Liver (tissue), 9 donors: ENCODE measurements around the gene CPLANE2. TPM values are rescaled to one million over a fixed set of nuclear protein-coding genes. Genes with fewer than 3 reads are reported as not detected.

Experiments used
- DNase-seq: peaks from one replicate; pipeline ENCODE4 v3.0.0-alpha.2; 2017; ENCODE audit warnings: low spot score
- H3K27ac ChIP-seq, 2 donors: one replicate each; pipeline ENCODE4 v1.7.0; 2013; ENCODE audit warnings: inconsistent platforms in 2 of 2, low read length in 2 of 2, control low read depth in 1 of 2, low read depth in 1 of 2, mild to moderate bottlenecking in 1 of 2
- H3K27me3 ChIP-seq, 4 donors: one replicate each; pipeline versions ENCODE4 v1.6.1 to v1.7.0; 2013; ENCODE audit warnings: low read length in 3 of 4, inconsistent platforms in 1 of 4, mild to moderate bottlenecking in 1 of 4, moderate library complexity in 1 of 4; ENCODE audit not compliant: control insufficient read depth in 4 of 4, insufficient read depth in 4 of 4
- H3K36me3 ChIP-seq, 4 donors: one replicate each; pipeline versions ENCODE4 v1.6.1 to v1.7.0; 2013; ENCODE audit warnings: low read length in 3 of 4, mild to moderate bottlenecking in 3 of 4, low read depth in 1 of 4, moderate library complexity in 1 of 4; ENCODE audit not compliant: control insufficient read depth in 4 of 4, insufficient read depth in 3 of 4
- H3K4me1 ChIP-seq, 4 donors: one replicate each; pipeline versions ENCODE4 v1.6.1 to v1.7.0; 2013; ENCODE audit warnings: low read length in 3 of 4, mild to moderate bottlenecking in 3 of 4, moderate library complexity in 1 of 4; ENCODE audit not compliant: control insufficient read depth in 4 of 4, insufficient read depth in 4 of 4
- H3K4me3 ChIP-seq, 3 donors: one replicate each; pipeline versions ENCODE4 v1.6.1 to v1.7.0; 2013; ENCODE audit warnings: low read length in 3 of 3, control low read depth in 1 of 3, low read depth in 1 of 3, mild to moderate bottlenecking in 1 of 3
- H3K9ac ChIP-seq, 2 donors: one replicate each; pipeline ENCODE4 v1.7.0; 2013; ENCODE audit warnings: low read length in 2 of 2, mild to moderate bottlenecking in 2 of 2, moderate library complexity in 2 of 2, control low read depth in 1 of 2, low read depth in 1 of 2
- H3K9me3 ChIP-seq, 4 donors: one replicate each; pipeline versions ENCODE4 v1.6.1 to v1.7.0; 2013; ENCODE audit warnings: low read length in 3 of 4; ENCODE audit not compliant: control insufficient read depth in 4 of 4
- CTCF ChIP-seq: fragments of 150-350 bp; IDR thresholded peaks from 2 replicates; pipeline ENCODE4 v1.5.1; 2017; ENCODE audit warnings: improper control_type of control experiment, low read depth, low read length; ENCODE audit not compliant: missing input control
- FOXA1 ChIP-seq: IDR thresholded peaks from 2 replicates; pipeline ENCODE4 v1.6.1; 2016; ENCODE audit warnings: antibody characterized with exemption
- GABPA ChIP-seq, 2 donors: IDR thresholded peaks in 1 of 2; conservative IDR thresholded peaks in 1 of 2; 2 replicates each; pipeline ENCODE4 v1.6.1; 2016; ENCODE audit warnings: antibody characterized with exemption in 2 of 2, mild to moderate bottlenecking in 1 of 2, moderate library complexity in 1 of 2
- HNF4A ChIP-seq, 2 donors: conservative IDR thresholded peaks; 2 replicates each; pipeline ENCODE4 v1.6.1; 2016; ENCODE audit warnings: antibody characterized with exemption in 2 of 2, mild to moderate bottlenecking in 2 of 2
- HNF4G ChIP-seq: IDR thresholded peaks from 2 replicates; pipeline ENCODE4 v1.6.1; 2016; ENCODE audit warnings: antibody characterized with exemption
- JUND ChIP-seq, 2 donors: IDR thresholded peaks; 2 replicates each; pipeline ENCODE4 v1.6.1; 2016; ENCODE audit warnings: antibody characterized with exemption in 2 of 2
- MAX ChIP-seq: IDR thresholded peaks from 2 replicates; pipeline ENCODE4 v1.6.1; 2016; ENCODE audit warnings: antibody characterized with exemption
- NR2F2 ChIP-seq: IDR thresholded peaks from 2 replicates; pipeline ENCODE4 v1.6.1; 2016; ENCODE audit warnings: antibody characterized with exemption
- RAD21 ChIP-seq, 2 donors: IDR thresholded peaks; 2 replicates each; pipeline ENCODE4 v1.6.1; 2016; ENCODE audit warnings: antibody characterized with exemption in 2 of 2, mild to moderate bottlenecking in 2 of 2
- REST ChIP-seq: IDR thresholded peaks from 2 replicates; pipeline ENCODE4 v1.6.1; 2016; ENCODE audit warnings: antibody characterized with exemption, mild to moderate bottlenecking
- SP1 ChIP-seq: IDR thresholded peaks from 2 replicates; pipeline ENCODE4 v1.6.1; 2018; ENCODE audit warnings: antibody characterized with exemption, mild to moderate bottlenecking
- TAF1 ChIP-seq: conservative IDR thresholded peaks from 2 replicates; pipeline ENCODE4 v1.6.1; 2016; ENCODE audit warnings: antibody characterized with exemption, mild to moderate bottlenecking
- YY1 ChIP-seq: IDR thresholded peaks from 2 replicates; pipeline ENCODE4 v1.6.1; 2016; ENCODE audit warnings: antibody characterized with exemption, mild to moderate bottlenecking
- ZBTB33 ChIP-seq: IDR thresholded peaks from 2 replicates; pipeline ENCODE4 v1.6.1; 2016; ENCODE audit warnings: antibody characterized with exemption
- WGBS: extraction: QIAGEN DNeasy Blood & Tissue Kit; methylation state at CpG from one replicate; pipeline ENCODE4 v1.1.7; 2013; 5-methylcytosine and 5-hydroxymethylcytosine counted together
- polyA plus RNA-seq, 2 donors: library from polyadenylated mRNA; stranded (reverse) in 1 of 2; unstranded in 1 of 2; fragments of 200-250 nt in 1 of 2; fragments of >200 nt in 1 of 2; fragmentation: Nextera tagmentation in 1 of 2; extraction: Ambion mirVana in 1 of 2; gene quantifications; one replicate each; pipeline versions ENCODE4 v1.2.1 to v1.2.3, GENCODE V29; 2013 to 2015
- total RNA-seq, 2 donors: library from RNA; depleted of rRNA; stranded (reverse); fragments of >200 nt; gene quantifications; one replicate each; pipeline ENCODE4 v1.2.3, GENCODE V29; 2014
- TF ChIP-seq, protein P1 (sequence below): IDR thresholded peaks from 2 replicates; pipeline ENCODE4 v1.6.1; 2016; ENCODE audit warnings: antibody characterized with exemption
- donor health status: healthy.
- donor health status: healthy.
- donor health status: healthy.
- donor health status: healthy.
- donor health status: healthy.

The CPLANE2 gene
- total and polyA plus RNA-seq, 4 donors: 0.96 to 2.7 (median 2.5) TPM

DNA sequence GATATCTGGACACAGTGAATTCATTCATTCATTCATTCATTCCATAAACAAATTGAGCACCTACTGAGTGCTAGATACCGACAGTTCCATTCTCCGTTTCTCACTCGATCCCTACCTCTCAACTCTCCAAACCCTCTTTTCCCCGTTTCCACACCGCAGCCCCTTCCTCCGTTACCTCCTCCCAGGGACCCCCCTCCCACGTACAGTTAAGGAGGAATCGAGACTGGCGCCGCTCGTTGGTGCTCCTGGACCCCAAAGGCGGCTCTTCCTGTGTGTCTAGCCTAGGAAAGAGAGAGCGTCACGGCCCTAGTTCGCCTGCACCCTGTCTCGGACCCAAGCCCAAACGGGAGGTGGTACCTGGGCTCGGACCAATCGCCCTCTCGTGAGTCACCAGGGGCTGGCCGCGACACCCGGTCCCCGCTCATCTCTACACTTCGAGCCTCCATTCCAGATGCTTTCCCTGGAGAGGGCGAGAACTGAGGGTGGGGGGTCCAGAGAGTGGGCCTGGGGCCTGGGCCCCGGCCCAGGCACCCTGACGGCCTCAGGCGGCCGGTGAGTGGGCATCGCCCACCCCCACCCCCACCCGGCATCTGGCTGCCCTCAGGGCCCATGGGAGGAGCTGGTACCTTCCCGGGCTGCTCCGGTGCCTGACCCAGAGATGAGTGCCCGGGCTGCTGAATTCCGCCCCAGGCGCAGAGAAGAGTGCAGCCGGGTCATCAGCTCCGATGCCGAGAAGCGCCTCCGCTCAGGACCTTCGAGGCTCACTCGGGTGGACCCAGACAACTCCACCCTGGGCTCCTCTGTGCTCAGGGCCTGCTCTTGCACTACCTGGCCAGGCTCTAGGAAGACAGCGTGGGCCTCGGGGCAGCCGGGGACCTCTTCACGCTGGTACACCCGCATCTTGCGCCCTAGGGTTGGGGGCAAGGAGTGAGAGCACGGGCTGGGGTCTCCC is 29.4 kb downstream of the CPLANE2 start:
- Histone ChIP-seq H3K9me3 (no peaks in the 10 kb centered on the region), H3K4me3 (peak overlapping the region in 1 of 3 donors; percentile 57), H3K4me1 (peaks cover 0 to 7% (median under 1%) of the 10 kb centered on the region in 4 donors), H3K27ac (peak overlapping the region; percentile 87 to 89), H3K9ac (peak overlapping the region in 1 of 2 donors; percentile 42), H3K27me3 (no peaks in the 10 kb centered on the region), H3K36me3 (no peaks in the 10 kb centered on the region)
- no peak for DNase-seq
- WGBS: 79% methylated on average over 51 of the region's 51 CpGs
- TF ChIP-seq REST (no peak), MAX (no peak), TAF1 (no peak), RAD21 (IDR thresholded peaks at IDR 0.05) (no peak), HNF4G (no peak), FOXA1 (no peak), JUND (IDR thresholded peaks at IDR 0.05) (no peak), HNF4A (conservative IDR thresholded peaks at IDR 0.05) (no peak), GABPA (IDR thresholded peaks at IDR 0.05 in 1 of 2, conservative IDR thresholded peaks at IDR 0.05 in 1 of 2) (no peak), NR2F2 (no peak), CTCF (no peak), YY1 (no peak)

GRCh38 chr1:16206547-16207317 is 30.3 kb downstream of the CPLANE2 start:
- no peaks in the 10 kb centered on the region for H3K9me3 ChIP-seq
- peak; percentile 95 for DNase-seq
- TF ChIP-seq SP1: peak; percentile 50
- TF ChIP-seq, protein P1, sequence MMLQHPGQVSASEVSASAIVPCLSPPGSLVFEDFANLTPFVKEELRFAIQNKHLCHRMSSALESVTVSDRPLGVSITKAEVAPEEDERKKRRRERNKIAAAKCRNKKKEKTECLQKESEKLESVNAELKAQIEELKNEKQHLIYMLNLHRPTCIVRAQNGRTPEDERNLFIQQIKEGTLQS: no peak
- TF ChIP-seq YY1: peak; percentile 62
- TF ChIP-seq ZBTB33: no peak
- TF ChIP-seq REST: peak; percentile 54
- TF ChIP-seq HNF4A (conservative IDR thresholded peaks at IDR 0.05): no peak
- TF ChIP-seq RAD21 (IDR thresholded peaks at IDR 0.05): peak in 1 of 2 donors; percentile 14
- TF ChIP-seq GABPA (IDR thresholded peaks at IDR 0.05 in 1 of 2, conservative IDR thresholded peaks at IDR 0.05 in 1 of 2): peak in 1 of 2 donors; percentile 7
- H3K36me3 ChIP-seq: no peaks in the 10 kb centered on the region
- H3K9ac ChIP-seq: peak overlapping the region in 1 of 2 donors; percentile 42
- 4% methylated on average over 87 of the region's 87 CpGs for WGBS
- peak overlapping the region; percentile 87 to 89 for H3K27ac ChIP-seq
- peaks cover 0 to 7% (median under 1%) of the 10 kb centered on the region in 4 donors for H3K4me1 ChIP-seq
- H3K4me3 ChIP-seq: peak overlapping the region in 2 of 3 donors; percentile 32 to 57
- H3K27me3 ChIP-seq: no peaks in the 10 kb centered on the region
